Islet precursor cell (in vitro differentiated cells): ENCODE results near the gene MYO18B.

Experiments used
- DNase-seq: peaks from one replicate; pipeline ENCODE4 v3.0.0-alpha.2; 2018

The MYO18B gene

GRCh38 chr22:25829808-25830777 lies 88.1 kb downstream of the MYO18B start:
- DNase-seq, result peak; percentile 26

GRCh38 chr22:25833091-25833490 lies 91.1 kb downstream of the MYO18B start:
- DNase-seq, result no peak

GRCh38 chr22:25833676-25834075 lies 91.7 kb downstream of the MYO18B start:
- DNase-seq, result no peak

GRCh38 chr22:25834490-25834889 lies 92.5 kb downstream of the MYO18B start:
- DNase-seq, result no peak

- DNase-seq, result no peak
These were observed 93.4 kb downstream of the MYO18B start for GRCh38 chr22:25835348-25835747.

- DNase-seq, result peak; percentile 11
These were observed 95.4 kb downstream of the MYO18B start for GRCh38 chr22:25837288-25837900.

- DNase-seq, result peak; percentile 35
These were observed 97.2 kb downstream of the MYO18B start for GRCh38 chr22:25838960-25839741.

- DNase-seq, result peak; percentile 43
These were observed 97.8 kb downstream of the MYO18B start for GRCh38 chr22:25839755-25840154.

GRCh38 chr22:25840167-25840566 lies 98.2 kb downstream of the MYO18B start:
- peak; percentile 66 for DNase-seq

- DNase-seq, result no peak
These were observed 98.9 kb downstream of the MYO18B start for GRCh38 chr22:25840891-25841290.

GRCh38 chr22:25841775-25842174 lies 99.8 kb downstream of the MYO18B start:
- no peak for DNase-seq

- DNase-seq, result no peak
These were observed 101.8 kb downstream of the MYO18B start for GRCh38 chr22:25843660-25844405.

- DNase-seq, result no peak
These were observed 102.6 kb downstream of the MYO18B start for GRCh38 chr22:25844601-25845000.

GRCh38 chr22:25845985-25846745 lies 104.2 kb downstream of the MYO18B start:
- DNase-seq, result peak; percentile 62

- peak; percentile 35 for DNase-seq
These were observed 105.5 kb downstream of the MYO18B start for GRCh38 chr22:25847451-25847850.

- DNase-seq, result peak; percentile 36
These were observed 107.0 kb downstream of the MYO18B start for GRCh38 chr22:25848954-25849353.

GRCh38 chr22:25849522-25849921 lies 107.5 kb downstream of the MYO18B start:
- DNase-seq, result peak; percentile 25

GRCh38 chr22:25852223-25852622 lies 110.2 kb downstream of the MYO18B start:
- DNase-seq, result no peak

- no peak for DNase-seq
These were observed 111.1 kb downstream of the MYO18B start for GRCh38 chr22:25853078-25853477.

GRCh38 chr22:25853501-25854284 lies 111.7 kb downstream of the MYO18B start:
- DNase-seq, result no peak

GRCh38 chr22:25869771-25870170 lies 127.8 kb downstream of the MYO18B start:
- DNase-seq, result no peak
